Measurements from ENCODE around the gene TIGD4.

GRCh38 chr4:152778656-152779512 is 646 bp downstream of the TIGD4 start:
- TF ChIP-seq CTCF (IDR thresholded peaks at IDR 0.05) (no peak), POLR2A (IDR thresholded peaks at IDR 0.05) (no peak)

Measured in Peyer's patch (tissue), 4 donors.